A673 (cell line): ENCODE data around the gene CCDC40.

Experiments used
- CTCF ChIP-seq: fragments of 300-800, 200-600 bp; sonication (generic); conservative IDR thresholded peaks from 2 replicates; pipeline ENCODE4 v1.5.1; 2017; ENCODE audit warnings: low read depth, mild to moderate bottlenecking, antibody characterized with exemption, low read length, moderate library complexity, mixed read lengths
- EZH2 ChIP-seq: fragments of 200-600 bp; sonication (generic); IDR thresholded peaks from 2 replicates; pipeline ENCODE4 v1.6.1; 2017; ENCODE audit warnings: borderline replicate concordance, low read depth, mild to moderate bottlenecking, mixed read lengths, antibody characterized with exemption, low read length; ENCODE audit not compliant: poor library complexity, severe bottlenecking

GRCh38 chr17:80008383-80008840, 28.0 kb upstream of the CCDC40 start:
- TF ChIP-seq CTCF (peak; percentile 98), EZH2 (no peak)
